GM12874 (cell line): Measurements from ENCODE around the gene FBXW7.

Source experiments
- TF ChIP-seq, protein P1 (sequence below): IDR thresholded peaks from 2 replicates; pipeline ENCODE4 v1.5.1; 2011; ENCODE audit warnings: low read depth, mild to moderate bottlenecking, control low read depth, low read length, moderate library complexity; ENCODE audit not compliant: insufficient read depth

FBXW7 gene

DNA sequence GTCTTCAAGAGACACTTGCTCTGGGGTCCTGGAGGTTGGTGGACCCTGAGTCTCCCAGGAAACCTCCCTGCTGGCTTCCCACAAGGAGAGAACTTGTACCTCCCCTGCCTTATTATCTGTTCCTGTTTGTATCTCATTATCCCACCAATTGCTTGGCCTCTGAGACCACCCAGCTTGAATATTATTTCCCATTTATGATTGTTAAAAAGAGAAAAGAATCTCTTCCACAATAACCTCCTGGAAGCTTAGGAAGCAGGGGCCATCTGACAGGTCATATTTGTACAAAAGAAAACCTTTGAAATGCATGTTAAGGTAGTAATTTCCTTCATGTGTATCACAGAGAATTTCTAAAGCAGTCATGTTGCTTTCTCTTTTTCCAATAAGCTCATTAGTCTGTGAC, 239.5 kb downstream of the FBXW7 start:
- TF ChIP-seq, protein P1, sequence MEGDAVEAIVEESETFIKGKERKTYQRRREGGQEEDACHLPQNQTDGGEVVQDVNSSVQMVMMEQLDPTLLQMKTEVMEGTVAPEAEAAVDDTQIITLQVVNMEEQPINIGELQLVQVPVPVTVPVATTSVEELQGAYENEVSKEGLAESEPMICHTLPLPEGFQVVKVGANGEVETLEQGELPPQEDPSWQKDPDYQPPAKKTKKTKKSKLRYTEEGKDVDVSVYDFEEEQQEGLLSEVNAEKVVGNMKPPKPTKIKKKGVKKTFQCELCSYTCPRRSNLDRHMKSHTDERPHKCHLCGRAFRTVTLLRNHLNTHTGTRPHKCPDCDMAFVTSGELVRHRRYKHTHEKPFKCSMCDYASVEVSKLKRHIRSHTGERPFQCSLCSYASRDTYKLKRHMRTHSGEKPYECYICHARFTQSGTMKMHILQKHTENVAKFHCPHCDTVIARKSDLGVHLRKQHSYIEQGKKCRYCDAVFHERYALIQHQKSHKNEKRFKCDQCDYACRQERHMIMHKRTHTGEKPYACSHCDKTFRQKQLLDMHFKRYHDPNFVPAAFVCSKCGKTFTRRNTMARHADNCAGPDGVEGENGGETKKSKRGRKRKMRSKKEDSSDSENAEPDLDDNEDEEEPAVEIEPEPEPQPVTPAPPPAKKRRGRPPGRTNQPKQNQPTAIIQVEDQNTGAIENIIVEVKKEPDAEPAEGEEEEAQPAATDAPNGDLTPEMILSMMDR, result no peak

DNA sequence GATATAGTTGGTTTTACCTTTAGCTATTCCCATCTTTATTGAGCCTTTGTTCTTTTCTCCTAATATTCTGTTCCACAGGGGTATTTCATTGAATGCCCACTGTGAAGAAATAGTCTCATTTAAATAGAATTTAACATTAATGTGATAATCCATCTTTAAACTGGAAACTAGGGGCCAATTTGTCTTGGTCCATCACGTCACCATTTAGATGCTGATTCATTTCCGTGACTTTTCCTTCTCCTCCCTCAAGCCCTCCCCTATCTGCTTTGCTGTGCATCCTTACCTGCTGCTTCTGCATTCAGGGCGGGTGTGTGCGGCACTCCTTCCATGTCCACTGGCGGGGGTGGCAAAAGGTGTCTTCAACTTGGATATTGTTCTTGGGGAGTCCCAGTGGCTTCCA, 241.1 kb downstream of the FBXW7 start:
- TF ChIP-seq, protein P1, result no peak

DNA sequence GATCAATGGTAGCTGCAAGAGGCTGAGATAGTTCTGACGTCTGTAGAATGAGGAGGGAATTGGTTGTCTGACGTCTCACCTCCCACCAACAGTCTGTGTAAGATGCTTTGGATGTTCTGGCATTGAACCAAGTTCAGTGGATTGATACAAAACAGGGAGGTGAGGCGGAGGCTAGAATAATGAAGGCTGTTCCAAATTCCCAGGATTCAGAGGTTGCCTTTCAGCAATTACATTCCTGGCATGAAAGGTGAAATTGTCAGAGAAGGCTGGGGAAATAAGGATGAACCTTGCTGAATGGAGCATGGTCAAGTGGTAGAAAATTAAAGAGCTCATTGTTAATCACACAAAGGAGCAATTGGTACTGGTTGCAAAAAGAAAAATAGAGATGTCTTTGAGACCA, 241.6 kb downstream of the FBXW7 start:
- TF ChIP-seq, protein P1, result no peak

DNA sequence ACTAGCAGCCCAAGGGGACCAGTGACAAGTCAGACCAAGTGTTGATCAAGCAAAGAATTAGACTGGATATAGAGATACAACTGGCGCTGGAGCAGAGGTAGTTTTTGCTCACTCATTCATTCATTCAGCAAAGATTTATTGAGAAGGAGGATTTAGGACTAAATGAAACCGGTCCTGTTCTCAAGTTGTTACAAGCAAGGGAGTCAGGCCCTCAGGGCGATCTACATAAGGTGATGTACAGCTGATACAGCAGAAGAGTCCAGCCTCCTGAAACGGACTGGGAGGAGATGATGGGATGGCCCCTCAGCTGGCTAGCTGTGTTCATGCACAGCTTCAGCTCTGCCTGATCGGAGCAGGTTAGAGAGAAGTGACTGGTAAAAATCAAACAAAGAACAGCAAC, 242.4 kb downstream of the FBXW7 start:
- TF ChIP-seq, protein P1, result no peak

DNA sequence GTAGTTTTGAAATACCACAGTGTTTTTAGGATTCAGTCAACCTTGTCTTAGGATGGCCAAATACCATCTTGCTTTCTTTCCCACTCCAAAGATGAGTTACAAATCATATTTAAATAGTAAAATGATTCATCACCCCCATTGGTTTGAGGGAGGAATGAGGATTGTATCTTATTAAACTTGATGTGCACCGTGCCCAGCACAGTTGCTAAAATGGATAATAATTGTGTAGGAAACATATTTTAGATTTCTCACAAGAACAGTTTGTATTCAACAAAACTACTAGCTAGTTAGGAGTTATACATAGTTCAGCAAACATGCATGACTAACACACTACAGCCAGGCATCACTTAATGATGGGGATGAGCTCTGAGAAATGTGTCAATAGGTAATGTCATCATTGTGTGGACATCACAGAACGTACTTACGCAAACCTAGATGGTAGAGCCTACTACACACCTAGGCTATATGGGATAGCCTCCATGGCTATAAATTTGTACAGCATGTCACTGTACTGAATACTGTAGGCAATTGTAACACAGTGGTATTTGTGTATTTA, 245.4 kb downstream of the FBXW7 start:
- TF ChIP-seq, protein P1, result no peak

DNA sequence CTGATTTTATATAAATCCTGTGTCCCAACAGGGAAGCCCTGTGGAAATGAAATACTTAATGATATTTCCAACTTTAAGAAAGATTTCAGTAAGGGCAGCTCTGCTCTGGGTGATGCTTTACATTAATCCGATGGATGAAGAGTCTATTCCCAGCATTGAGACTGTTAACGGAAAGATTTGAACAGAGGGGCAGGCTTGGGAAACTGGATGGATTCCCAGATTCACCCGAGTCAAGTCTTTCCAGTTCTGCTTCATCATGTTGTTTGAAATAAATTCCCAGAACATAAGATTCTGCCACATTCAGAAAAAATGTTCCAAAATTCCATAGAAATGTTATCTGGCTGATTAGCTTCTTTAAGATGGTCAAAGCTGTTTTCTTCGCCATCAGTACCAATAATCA, 246.0 kb downstream of the FBXW7 start:
- TF ChIP-seq, protein P1, result no peak

DNA sequence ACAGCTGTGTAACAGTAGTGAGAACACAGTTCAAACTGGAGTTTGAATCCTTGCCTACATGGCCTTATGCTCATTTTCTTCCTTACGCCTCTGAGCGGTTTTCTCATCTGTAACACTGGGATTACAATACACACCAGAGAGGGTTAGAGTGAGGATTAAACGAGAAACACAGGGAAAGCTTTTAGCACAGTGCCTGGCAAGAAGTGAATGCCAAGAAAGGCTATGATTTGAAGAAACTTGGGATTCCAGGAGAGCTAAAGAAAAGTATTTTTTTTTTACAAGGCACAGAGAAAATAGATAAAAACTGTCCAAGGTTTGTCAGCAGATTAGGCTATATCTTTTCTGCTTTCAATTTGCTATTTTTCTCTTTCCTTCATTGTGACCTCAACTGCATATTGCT, 246.4 kb downstream of the FBXW7 start:
- TF ChIP-seq, protein P1, result no peak
